Lung (tissue), 12 donors: ENCODE measurements around the gene FMN1. TPM values are rescaled to one million over a fixed set of nuclear protein-coding genes. Genes with fewer than 3 reads are reported as not detected.

Source experiments
- ATAC-seq: fragments of 200-7000 bp; cut with Tn5 transposase; one replicate; pipeline ENCODE4 v1.9.1; 2020; ENCODE audit warnings: moderate number of reproducible peaks; ENCODE audit not compliant: insufficient read depth, low FRiP score
- DNase-seq, 3 donors: peaks; one replicate each; pipeline ENCODE4 v3.0.0-alpha.2; 2013 to 2017
- H3K27ac ChIP-seq, 2 donors: one replicate each; pipeline ENCODE4 v1.5.1; 2013; ENCODE audit warnings: mild to moderate bottlenecking in 2 of 2, moderate library complexity in 2 of 2, control low read depth in 1 of 2, inconsistent platforms in 1 of 2, low read depth in 1 of 2, low read length in 1 of 2
- H3K27me3 ChIP-seq, 3 donors: one replicate each; pipeline ENCODE4 v1.5.1; 2013; ENCODE audit warnings: low read length in 2 of 3; ENCODE audit not compliant: control insufficient read depth in 3 of 3, insufficient read depth in 3 of 3
- H3K36me3 ChIP-seq, 4 donors: one replicate each; pipeline ENCODE4 v1.5.1; 2013; ENCODE audit warnings: low read length in 4 of 4, mild to moderate bottlenecking in 1 of 4, moderate library complexity in 1 of 4; ENCODE audit not compliant: control insufficient read depth in 4 of 4, insufficient read depth in 4 of 4
- H3K4me1 ChIP-seq, 5 donors: one replicate each; pipeline ENCODE4 v1.5.1; 2013; ENCODE audit warnings: low read length in 5 of 5, mild to moderate bottlenecking in 2 of 5, moderate library complexity in 1 of 5; ENCODE audit not compliant: control insufficient read depth in 5 of 5, insufficient read depth in 5 of 5
- H3K4me3 ChIP-seq: one replicate; pipeline ENCODE4 v1.5.1; 2013; ENCODE audit warnings: mild to moderate bottlenecking, control low read depth, moderate library complexity
- H3K9ac ChIP-seq, 2 donors: one replicate each; pipeline ENCODE4 v1.5.1; 2013; ENCODE audit warnings: low read length in 2 of 2, control low read depth in 1 of 2; ENCODE audit not compliant: insufficient read depth in 1 of 2
- H3K9me3 ChIP-seq, 4 donors: one replicate each; pipeline ENCODE4 v1.5.1; 2013; ENCODE audit warnings: low read length in 3 of 4, mild to moderate bottlenecking in 1 of 4, moderate library complexity in 1 of 4; ENCODE audit not compliant: control insufficient read depth in 4 of 4, insufficient read depth in 3 of 4
- WGBS, 2 donors: extraction: QIAGEN DNeasy Blood & Tissue Kit; methylation state at CpG; one replicate each; pipeline ENCODE4 v1.1.7; 2013; 5-methylcytosine and 5-hydroxymethylcytosine counted together
- polyA plus RNA-seq, 2 donors: library from polyadenylated mRNA; stranded (reverse); fragments of 200-250 nt; gene quantifications; one replicate each; pipeline ENCODE4 v1.2.1, GENCODE V29; 2013
- total RNA-seq, 2 donors: library from RNA; depleted of rRNA in 1 of 2; stranded (reverse); fragments of >200 nt in 1 of 2; gene quantifications; one replicate each; pipeline ENCODE4 v1.2.1, GENCODE V29; 2014 to 2021
- TF ChIP-seq, protein P1 (sequence below): IDR thresholded peaks from 2 replicates; pipeline ENCODE4 v1.5.1; 2012; ENCODE audit warnings: mild to moderate bottlenecking; ENCODE audit errors: control extremely low read depth, extremely low read depth
- donor health status: control.
- donor health status: control.
- donor health status: Bipolar disorder and iron deficiency.
- donor health status: healthy.
- donor health status: DM: yes; HTN: yes; CAD: no.

Gene FMN1
- total and polyA plus RNA-seq, 4 donors = 4.6 to 45.2 (median 15.7) TPM

DNA sequence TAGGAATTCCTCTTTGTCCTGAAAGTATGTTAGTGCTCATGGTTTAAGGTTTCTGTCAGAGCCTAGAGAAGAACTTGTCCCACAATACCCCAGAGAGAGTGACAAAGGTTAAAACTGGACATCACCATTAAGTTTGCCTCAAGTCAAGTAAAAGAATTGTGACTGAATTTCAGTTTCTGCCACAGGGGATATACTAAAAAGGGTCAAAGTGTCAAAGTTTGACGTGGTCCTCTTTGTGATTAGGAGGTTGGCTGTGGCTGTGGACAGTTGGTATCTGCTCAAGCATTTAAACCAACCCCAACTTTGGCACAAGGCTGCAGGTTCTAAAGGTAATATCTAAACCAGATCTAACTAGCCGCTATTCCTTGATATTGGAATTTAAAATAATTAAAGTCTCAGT, 26.1 kb downstream of the FMN1 start:
- H3K9me3 ChIP-seq = no peaks in the 10 kb centered on the region
- TF ChIP-seq, protein P1, sequence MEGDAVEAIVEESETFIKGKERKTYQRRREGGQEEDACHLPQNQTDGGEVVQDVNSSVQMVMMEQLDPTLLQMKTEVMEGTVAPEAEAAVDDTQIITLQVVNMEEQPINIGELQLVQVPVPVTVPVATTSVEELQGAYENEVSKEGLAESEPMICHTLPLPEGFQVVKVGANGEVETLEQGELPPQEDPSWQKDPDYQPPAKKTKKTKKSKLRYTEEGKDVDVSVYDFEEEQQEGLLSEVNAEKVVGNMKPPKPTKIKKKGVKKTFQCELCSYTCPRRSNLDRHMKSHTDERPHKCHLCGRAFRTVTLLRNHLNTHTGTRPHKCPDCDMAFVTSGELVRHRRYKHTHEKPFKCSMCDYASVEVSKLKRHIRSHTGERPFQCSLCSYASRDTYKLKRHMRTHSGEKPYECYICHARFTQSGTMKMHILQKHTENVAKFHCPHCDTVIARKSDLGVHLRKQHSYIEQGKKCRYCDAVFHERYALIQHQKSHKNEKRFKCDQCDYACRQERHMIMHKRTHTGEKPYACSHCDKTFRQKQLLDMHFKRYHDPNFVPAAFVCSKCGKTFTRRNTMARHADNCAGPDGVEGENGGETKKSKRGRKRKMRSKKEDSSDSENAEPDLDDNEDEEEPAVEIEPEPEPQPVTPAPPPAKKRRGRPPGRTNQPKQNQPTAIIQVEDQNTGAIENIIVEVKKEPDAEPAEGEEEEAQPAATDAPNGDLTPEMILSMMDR = no peak
- no peak overlapping the region for H3K9ac ChIP-seq
- H3K36me3 ChIP-seq = no peaks in the 10 kb centered on the region
- no peaks in the 10 kb centered on the region for H3K4me1 ChIP-seq
- H3K4me3 ChIP-seq = no peak overlapping the region
- no peak for ATAC-seq
- WGBS, 2 donors = 82 to 91% methylated on average over 2 of the region's 2 CpGs
- no peaks in the 10 kb centered on the region for H3K27me3 ChIP-seq
- H3K27ac ChIP-seq = no peak overlapping the region
- DNase-seq = no peak

DNA sequence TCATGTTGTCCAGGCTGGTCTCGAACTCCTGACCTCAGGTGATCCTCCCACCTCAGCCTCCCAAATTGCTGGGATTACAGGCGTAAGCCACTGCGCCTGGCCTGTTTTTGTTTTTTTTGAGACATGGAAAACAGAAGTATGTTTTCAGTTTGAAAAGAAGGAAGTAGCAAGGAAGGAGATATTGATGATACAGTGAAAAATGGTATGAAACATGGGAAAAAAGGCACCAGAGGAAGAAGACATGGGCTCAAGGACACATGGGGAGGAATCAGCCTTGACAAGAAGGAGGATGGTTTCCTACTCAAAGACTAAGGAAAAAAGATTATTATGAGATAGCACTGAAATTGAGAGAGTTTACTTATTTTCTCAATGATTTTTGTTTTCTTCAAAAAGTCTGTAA, 30.7 kb downstream of the FMN1 start:
- TF ChIP-seq, protein P1 = no peak
- Histone ChIP-seq H3K9ac (no peak overlapping the region), H3K27me3 (no peaks in the 10 kb centered on the region), H3K36me3 (no peaks in the 10 kb centered on the region), H3K4me3 (no peak overlapping the region), H3K9me3 (no peaks in the 10 kb centered on the region), H3K4me1 (no peaks in the 10 kb centered on the region), H3K27ac (no peak overlapping the region)
- no peak for DNase-seq
- WGBS, 2 donors = 87 to 88% methylated on average over 3 of the region's 3 CpGs
- no peak for ATAC-seq

DNA sequence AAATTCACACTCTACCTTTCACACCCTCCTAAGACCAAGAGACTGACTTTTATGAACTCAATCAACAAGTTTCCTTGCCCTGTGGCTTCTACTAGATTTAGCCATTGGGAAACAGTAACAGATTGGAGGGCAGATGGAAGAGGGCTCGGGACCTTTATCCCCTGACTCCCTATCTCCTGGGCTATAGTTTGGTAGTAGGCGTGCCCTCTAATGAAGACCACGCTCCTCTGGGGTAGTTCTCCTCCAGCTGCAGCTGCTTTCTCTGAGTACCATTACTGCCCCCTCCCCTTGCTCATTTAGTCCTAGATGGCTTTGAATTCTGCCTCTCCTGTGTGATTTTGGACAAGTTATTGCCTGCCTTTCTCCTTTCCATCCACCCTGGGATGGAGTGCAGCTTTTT, 33.3 kb downstream of the FMN1 start:
- no peaks in the 10 kb centered on the region for H3K36me3 ChIP-seq
- DNase-seq (no peak), ATAC-seq (no peak)
- H3K27ac ChIP-seq = no peak overlapping the region
- H3K27me3 ChIP-seq = no peaks in the 10 kb centered on the region
- H3K4me1 ChIP-seq = peaks cover 0 to 2% (median 0%) of the 10 kb centered on the region in 5 donors
- no peaks in the 10 kb centered on the region for H3K9me3 ChIP-seq
- H3K4me3 ChIP-seq = no peak overlapping the region
- no peak overlapping the region for H3K9ac ChIP-seq
- TF ChIP-seq, protein P1 = no peak
- WGBS, 2 donors = 90 to 94% methylated on average over 3 of the region's 3 CpGs

DNA sequence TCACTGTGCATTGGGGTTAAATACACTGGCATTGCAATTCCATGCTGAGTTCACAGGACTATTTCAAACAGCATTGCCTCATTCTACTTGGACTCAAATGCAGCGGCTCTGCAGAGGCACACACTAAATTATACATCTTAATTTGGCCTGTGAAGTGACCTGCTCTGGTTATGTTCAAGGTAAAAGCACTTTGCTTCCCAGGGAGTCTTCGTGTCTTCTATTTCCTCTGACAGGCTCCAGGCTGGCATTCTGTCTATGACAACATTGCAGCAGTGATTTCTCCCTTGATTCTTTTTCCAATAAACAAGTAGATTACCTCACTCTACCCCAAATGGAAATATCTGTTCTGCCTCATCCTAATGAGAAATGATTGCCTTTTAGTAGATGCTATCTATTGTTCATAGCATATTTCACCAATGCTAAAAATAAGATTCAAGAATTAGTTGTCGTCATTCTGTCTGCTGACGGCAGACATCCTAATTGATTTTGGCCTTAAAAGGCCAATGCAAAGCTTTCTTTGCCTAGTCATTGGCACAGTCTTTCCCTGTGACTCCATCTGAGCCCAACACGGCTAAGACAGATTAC, 33.8 kb downstream of the FMN1 start:
- Histone ChIP-seq H3K4me1 (peaks cover 0 to 2% (median 0%) of the 10 kb centered on the region in 5 donors), H3K27me3 (no peaks in the 10 kb centered on the region), H3K9ac (no peak overlapping the region), H3K27ac (no peak overlapping the region), H3K36me3 (no peaks in the 10 kb centered on the region), H3K9me3 (no peaks in the 10 kb centered on the region), H3K4me3 (no peak overlapping the region)
- WGBS, 2 donors = 79 to 91% methylated on average over 5 of the region's 5 CpGs
- DNase-seq = no peak
- TF ChIP-seq, protein P1 = no peak
- ATAC-seq = no peak
